Measurements from ENCODE around the gene LAMB4.

- TF ChIP-seq GATA2 (IDR thresholded peaks at IDR 0.05; ENCODE audit: low read depth, low read length) (no peak), GATA3 (IDR thresholded peaks at IDR 0.05; ENCODE audit: low read depth, low read length) (no peak)
Measured at GRCh38 chr7:108149119-108149518, 19.0 kb upstream of the LAMB4 start.

Data from SH-SY5Y (cell line).